ENCODE results near the gene SP140L. TPM values are rescaled to one million over a fixed set of nuclear protein-coding genes. Genes with fewer than 3 reads are reported as not detected.

SP140L gene
- polyA plus RNA-seq, 1 experiment: 13.4 TPM

DNA sequence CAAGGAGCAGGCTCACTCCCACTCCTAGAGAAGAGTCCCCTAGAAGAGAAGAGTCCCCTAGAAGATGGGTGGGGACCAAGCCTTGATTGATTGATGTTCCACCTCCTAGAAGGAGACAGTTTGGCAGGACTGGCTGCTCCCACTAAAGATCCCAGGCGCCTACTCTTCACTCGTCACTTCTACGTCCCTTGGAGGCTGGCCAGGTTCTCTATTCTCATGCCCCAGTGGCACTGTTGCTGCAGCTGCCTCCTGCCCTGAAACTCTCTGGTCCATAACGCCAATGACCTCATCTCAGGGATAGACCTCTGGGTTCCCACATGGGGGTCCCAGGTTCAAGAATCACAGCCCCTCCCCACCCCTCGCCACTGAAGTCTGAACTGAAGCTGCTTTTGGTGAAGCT lies 2.5 kb upstream of the SP140L start:
- DNase-seq (ENCODE audit: low read depth, low spot score): no peak
- Histone ChIP-seq H3K27me3 (ENCODE audit: control insufficient read depth, insufficient read depth, low read length) (no peaks in the 10 kb centered on the region), H3K27ac (ENCODE audit: low read depth, low read length) (no peak overlapping the region), H3K9me3 (ENCODE audit: control insufficient read depth, insufficient read depth, low read length) (peaks cover 14% of the 10 kb centered on the region), H3K4me3 (ENCODE audit: low read depth, low read length) (no peak overlapping the region)
- CTCF ChIA-PET: no interaction called here
- POLR2A ChIA-PET: no interaction called here
- TF ChIP-seq, protein P1, sequence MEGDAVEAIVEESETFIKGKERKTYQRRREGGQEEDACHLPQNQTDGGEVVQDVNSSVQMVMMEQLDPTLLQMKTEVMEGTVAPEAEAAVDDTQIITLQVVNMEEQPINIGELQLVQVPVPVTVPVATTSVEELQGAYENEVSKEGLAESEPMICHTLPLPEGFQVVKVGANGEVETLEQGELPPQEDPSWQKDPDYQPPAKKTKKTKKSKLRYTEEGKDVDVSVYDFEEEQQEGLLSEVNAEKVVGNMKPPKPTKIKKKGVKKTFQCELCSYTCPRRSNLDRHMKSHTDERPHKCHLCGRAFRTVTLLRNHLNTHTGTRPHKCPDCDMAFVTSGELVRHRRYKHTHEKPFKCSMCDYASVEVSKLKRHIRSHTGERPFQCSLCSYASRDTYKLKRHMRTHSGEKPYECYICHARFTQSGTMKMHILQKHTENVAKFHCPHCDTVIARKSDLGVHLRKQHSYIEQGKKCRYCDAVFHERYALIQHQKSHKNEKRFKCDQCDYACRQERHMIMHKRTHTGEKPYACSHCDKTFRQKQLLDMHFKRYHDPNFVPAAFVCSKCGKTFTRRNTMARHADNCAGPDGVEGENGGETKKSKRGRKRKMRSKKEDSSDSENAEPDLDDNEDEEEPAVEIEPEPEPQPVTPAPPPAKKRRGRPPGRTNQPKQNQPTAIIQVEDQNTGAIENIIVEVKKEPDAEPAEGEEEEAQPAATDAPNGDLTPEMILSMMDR (IDR thresholded peaks at IDR 0.05; ENCODE audit: low read depth, low read length): no peak

DNA sequence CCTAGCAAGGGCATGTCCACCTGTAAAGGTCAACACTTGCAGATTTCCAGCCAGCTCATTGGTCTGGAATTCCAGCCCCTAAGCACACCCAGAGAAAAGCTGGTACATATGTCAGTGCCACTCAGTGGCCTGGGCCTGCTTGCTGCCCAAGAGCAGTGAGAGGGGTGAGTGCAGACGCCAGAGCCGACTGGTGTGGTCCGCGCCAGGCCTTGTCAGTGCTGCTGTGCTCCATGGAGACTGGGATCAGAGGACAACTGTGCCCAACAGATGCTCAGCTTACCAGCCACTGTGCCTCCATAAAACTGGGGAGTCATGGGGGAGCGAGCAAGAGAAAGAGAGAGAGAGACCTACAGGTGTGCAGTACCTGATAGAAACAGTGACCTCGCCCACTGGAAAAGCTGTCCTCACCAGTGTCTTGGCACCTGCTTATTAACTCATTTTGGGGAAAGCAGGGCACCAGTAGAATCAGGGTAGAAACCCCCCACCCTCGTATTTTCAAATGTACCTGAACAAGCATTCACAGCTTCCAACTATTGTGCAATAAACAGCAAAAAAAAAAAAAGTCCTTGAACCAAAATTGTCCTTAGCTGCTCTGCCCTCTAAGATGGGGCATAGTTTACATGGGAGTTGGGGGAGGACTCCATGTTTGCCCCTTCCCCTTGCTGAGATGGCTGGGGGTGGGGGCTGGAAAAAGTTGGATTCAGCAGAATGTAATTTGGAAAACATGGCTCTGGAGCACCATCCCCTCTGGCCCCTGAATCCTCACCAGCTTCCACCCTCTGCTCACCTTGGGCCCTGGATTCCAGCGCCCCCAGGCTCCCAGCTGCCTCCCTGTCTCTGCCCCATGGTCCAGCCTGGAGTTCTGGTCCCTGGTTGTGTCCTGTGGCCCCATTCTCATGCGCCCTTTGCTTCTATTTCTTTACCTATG lies 1.4 kb upstream of the SP140L start:
- no peak for DNase-seq (ENCODE audit: low read depth, low spot score)
- H3K9me3 ChIP-seq (ENCODE audit: control insufficient read depth, insufficient read depth, low read length): peaks cover 14% of the 10 kb centered on the region
- H3K4me3 ChIP-seq (ENCODE audit: low read depth, low read length): no peak overlapping the region
- TF ChIP-seq, protein P1 (IDR thresholded peaks at IDR 0.05; ENCODE audit: low read depth, low read length): no peak
- H3K27ac ChIP-seq (ENCODE audit: low read depth, low read length): no peak overlapping the region
- ChIA-PET CTCF (interaction anchor here (1.7 kb wide), 1 partner anchor 317 kb away, joined by 4 read pairs; no protein-coding TSS in a partner anchor), POLR2A (no interaction called here)
- H3K27me3 ChIP-seq (ENCODE audit: control insufficient read depth, insufficient read depth, low read length): no peaks in the 10 kb centered on the region

DNA sequence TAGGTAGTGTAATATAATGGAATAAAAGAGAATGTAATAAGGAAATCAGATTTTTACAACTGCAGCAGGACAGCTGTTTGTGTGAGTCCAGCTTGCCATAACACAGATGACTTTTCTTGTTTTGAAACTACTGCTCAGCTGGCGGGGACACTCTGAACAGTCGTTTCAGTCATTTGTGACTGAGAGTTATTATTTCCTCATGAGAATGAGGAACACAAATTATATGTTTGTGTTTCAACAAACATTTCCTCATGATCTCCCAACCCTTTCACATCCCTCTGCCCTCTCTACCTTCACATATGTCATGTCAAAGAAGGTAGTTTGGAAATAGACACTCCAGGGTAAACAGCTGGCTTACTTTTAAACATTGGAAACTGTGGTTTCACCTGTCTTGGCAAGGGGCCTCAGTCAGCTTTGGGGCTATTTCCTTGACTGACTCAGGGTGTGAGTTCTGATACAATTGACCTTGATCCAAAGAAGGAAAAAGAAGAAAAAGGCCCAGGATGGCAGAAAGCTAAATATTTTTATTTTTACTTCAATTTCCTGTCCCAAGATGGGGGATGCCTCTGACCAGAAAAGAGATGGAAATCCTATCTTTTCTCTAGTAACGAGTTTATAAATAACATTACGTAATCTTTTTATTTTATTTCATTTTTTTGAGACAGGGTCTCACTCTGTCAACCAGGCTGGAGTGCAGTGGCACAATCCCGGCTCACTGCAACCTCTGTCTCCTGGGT lies 593 bp downstream of the SP140L start:
- Histone ChIP-seq H3K9me3 (ENCODE audit: control insufficient read depth, insufficient read depth, low read length) (peaks cover 10% of the 10 kb centered on the region), H3K27ac (ENCODE audit: low read depth, low read length) (peak overlapping the region; percentile 92), H3K4me3 (ENCODE audit: low read depth, low read length) (peak overlapping the region; percentile 70), H3K27me3 (ENCODE audit: control insufficient read depth, insufficient read depth, low read length) (no peaks in the 10 kb centered on the region)
- TF ChIP-seq, protein P1 (IDR thresholded peaks at IDR 0.05; ENCODE audit: low read depth, low read length): no peak
- no peak for DNase-seq (ENCODE audit: low read depth, low spot score)
- ChIA-PET CTCF (interaction anchor here (0.7 to 1.1 kb wide), 2 partner anchors 168 to 283 kb away, joined by 3 to 5 read pairs; no protein-coding TSS in a partner anchor), POLR2A (interaction anchor here (1.3 kb wide), 1 partner anchor 88 kb away, joined by 5 read pairs; the partner anchor contains the start of gene SP100)

DNA sequence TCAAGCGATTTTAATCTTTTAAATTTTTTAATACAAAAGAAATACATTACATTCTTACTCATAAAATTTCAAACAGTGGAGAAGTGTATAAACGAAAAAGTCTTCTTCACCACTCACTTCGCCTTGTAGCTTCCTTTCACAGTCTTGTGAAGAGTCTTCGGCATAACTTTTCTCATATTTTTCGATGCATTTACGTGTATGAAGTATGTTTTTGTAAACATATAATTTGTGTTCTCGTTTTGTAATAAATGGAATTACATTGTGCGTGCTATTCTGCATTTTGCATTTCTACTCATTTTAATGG lies 1.1 kb downstream of the SP140L start:
- TF ChIP-seq, protein P1 (IDR thresholded peaks at IDR 0.05; ENCODE audit: low read depth, low read length): no peak
- H3K9me3 ChIP-seq (ENCODE audit: control insufficient read depth, insufficient read depth, low read length): peaks cover 5% of the 10 kb centered on the region
- no peaks in the 10 kb centered on the region for H3K27me3 ChIP-seq (ENCODE audit: control insufficient read depth, insufficient read depth, low read length)
- no peak overlapping the region for H3K27ac ChIP-seq (ENCODE audit: low read depth, low read length)
- H3K4me3 ChIP-seq (ENCODE audit: low read depth, low read length): no peak overlapping the region
- no peak for DNase-seq (ENCODE audit: low read depth, low spot score)
- ChIA-PET POLR2A (no interaction called here), CTCF (no interaction called here)
